C4-2B (cell line): Measurements from ENCODE around the gene ARHGAP21.

ENCODE experiments used
- CTCF ChIP-seq: fragments of 450-650 bp; conservative IDR thresholded peaks from 2 replicates; pipeline ENCODE4 v1.5.1; 2017; ENCODE audit warnings: mild to moderate bottlenecking
- ZFX ChIP-seq: fragments of 450-650 bp; IDR thresholded peaks from 2 replicates; pipeline ENCODE4 v1.6.1; 2017

- TF ChIP-seq CTCF (no peak), ZFX (no peak)
Measured at GRCh38 chr10:24737001-24737400, 13.3 kb upstream of the ARHGAP21 start.
